RWPE2 (cell line): ENCODE data around the gene KCNJ15.

Source experiments
- ATAC-seq: fragments of 200-7000 bp; cut with Tn5 transposase; 3 replicates; pipeline ENCODE4 v1.9.1; 2021; ENCODE audit warnings: low read depth
- DNase-seq: peaks from one replicate; pipeline ENCODE4 v3.0.0-alpha.2; 2020; ENCODE audit warnings: low spot score
- H3K27ac ChIP-seq: fragments of 450-650 bp; 2 replicates; pipeline ENCODE4 v1.5.1; 2017; ENCODE audit warnings: mild to moderate bottlenecking; ENCODE audit not compliant: poor library complexity, severe bottlenecking
- H3K27me3 ChIP-seq: fragments of 250-450 bp; sonication (Bioruptor Pico); 2 replicates; pipeline ENCODE4 v1.5.1; 2021; ENCODE audit warnings: mild to moderate bottlenecking, moderate library complexity; ENCODE audit not compliant: insufficient read depth, poor library complexity, severe bottlenecking
- H3K36me3 ChIP-seq: fragments of 250-450 bp; sonication (Bioruptor Pico); 2 replicates; pipeline ENCODE4 v1.5.1; 2020; ENCODE audit warnings: low read depth, mild to moderate bottlenecking, moderate library complexity
- H3K4me1 ChIP-seq: fragments of 250-450 bp; sonication (Bioruptor Pico); 2 replicates; pipeline ENCODE4 v1.5.1; 2021; ENCODE audit warnings: mild to moderate bottlenecking, moderate library complexity; ENCODE audit not compliant: insufficient read depth, poor library complexity, severe bottlenecking
- H3K4me3 ChIP-seq: fragments of 250-450 bp; sonication (Bioruptor Pico); 2 replicates; pipeline ENCODE4 v1.5.1; 2021; ENCODE audit warnings: mild to moderate bottlenecking, moderate library complexity; ENCODE audit not compliant: severe bottlenecking
- H3K9me3 ChIP-seq: fragments of 250-450 bp; sonication (Bioruptor Pico); 2 replicates; pipeline ENCODE4 v1.5.1; 2021; ENCODE audit warnings: mild to moderate bottlenecking, moderate library complexity; ENCODE audit not compliant: severe bottlenecking
- CTCF ChIP-seq: fragments of 450-650 bp; IDR thresholded peaks from one replicate; pipeline ENCODE4 v1.5.1; 2017; ENCODE audit warnings: mild to moderate bottlenecking, moderate library complexity; ENCODE audit not compliant: poor library complexity, severe bottlenecking

Gene KCNJ15

DNA sequence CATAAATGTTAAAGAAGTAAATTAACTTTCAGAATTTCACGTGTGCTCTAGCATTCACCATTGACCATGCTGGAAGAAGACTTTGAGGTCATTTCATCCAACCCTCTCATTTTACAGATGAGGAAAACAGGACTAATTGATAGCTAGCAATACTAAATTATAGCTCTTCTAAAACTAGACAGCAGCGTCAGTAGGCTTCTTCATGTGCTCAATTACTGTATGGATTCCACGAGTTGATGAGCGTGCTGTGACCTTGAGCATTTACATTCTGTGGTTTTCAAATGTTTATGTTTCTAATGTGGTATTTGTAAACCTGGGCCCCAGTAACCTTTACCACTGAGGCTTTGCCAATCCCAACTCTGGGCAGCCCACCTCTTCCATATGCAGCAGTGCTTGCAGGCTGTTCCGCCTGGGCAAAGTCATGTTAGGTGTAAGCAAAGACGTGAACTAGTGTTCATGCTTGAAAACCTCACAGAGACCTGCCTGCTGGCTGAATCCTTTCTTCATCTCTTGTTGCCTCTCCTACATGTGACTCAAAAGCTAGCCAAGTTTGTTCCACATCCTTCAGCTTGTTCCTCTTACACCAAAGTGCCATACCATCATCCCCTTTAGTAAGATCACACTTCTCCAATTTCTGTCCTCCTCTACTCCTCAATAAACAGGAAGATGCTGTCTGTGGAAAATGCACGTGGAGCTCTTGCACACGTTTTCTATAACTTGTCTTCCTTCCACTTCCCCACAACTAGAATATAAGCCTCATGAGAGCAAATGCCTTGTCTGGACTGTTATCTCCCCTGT lies 17.2 kb downstream of the KCNJ15 start:
- no peaks in the 10 kb centered on the region for H3K27me3 ChIP-seq
- no peak for DNase-seq
- peaks cover 40% of the 10 kb centered on the region for H3K4me1 ChIP-seq
- ATAC-seq = no peak
- peaks cover 8% of the 10 kb centered on the region for H3K36me3 ChIP-seq
- peak overlapping the region; percentile 98 for H3K27ac ChIP-seq
- no peak for TF ChIP-seq CTCF
- no peak overlapping the region for H3K4me3 ChIP-seq
- H3K9me3 ChIP-seq = peaks cover 3% of the 10 kb centered on the region

- peak; percentile 91 for ATAC-seq
Measured at GRCh38 chr21:38277501-38278131, 20.8 kb downstream of the KCNJ15 start.

DNA sequence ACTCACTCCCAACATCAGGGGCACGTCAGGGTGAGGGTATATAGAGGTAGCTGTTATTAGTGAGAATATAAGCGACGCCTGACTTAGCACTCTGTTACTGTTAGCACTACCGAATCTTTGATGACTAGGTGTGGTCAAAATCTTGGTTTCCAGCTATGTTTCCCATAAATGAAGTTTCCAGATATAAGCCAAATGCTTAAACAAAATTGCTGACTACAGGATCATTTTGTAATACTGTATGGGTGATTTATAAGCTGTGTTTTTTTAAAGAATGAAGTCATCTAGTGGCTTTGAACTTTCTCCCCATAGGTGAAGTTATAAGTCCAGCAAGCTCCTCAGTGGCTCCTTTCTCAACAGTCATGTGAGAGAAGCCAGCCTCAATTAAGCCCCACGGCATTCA lies 23.7 kb downstream of the KCNJ15 start:
- Histone ChIP-seq H3K36me3 (peaks cover 8% of the 10 kb centered on the region), H3K27ac (peak overlapping the region; percentile 98), H3K27me3 (no peaks in the 10 kb centered on the region), H3K4me3 (no peak overlapping the region), H3K9me3 (peaks cover 3% of the 10 kb centered on the region), H3K4me1 (peaks cover 39% of the 10 kb centered on the region)
- no peak for DNase-seq
- no peak for TF ChIP-seq CTCF
- no peak for ATAC-seq

More at GRCh38 chr21:38277501-38278131, 20.8 kb downstream of the KCNJ15 start:
- Histone ChIP-seq H3K27me3 (no peaks in the 10 kb centered on the region), H3K4me3 (no peak overlapping the region), H3K36me3 (peaks cover 8% of the 10 kb centered on the region), H3K9me3 (peaks cover 3% of the 10 kb centered on the region), H3K4me1 (peaks cover 35% of the 10 kb centered on the region), H3K27ac (peak overlapping the region; percentile 98)
- DNase-seq = peak; percentile 90
- no peak for TF ChIP-seq CTCF

DNA sequence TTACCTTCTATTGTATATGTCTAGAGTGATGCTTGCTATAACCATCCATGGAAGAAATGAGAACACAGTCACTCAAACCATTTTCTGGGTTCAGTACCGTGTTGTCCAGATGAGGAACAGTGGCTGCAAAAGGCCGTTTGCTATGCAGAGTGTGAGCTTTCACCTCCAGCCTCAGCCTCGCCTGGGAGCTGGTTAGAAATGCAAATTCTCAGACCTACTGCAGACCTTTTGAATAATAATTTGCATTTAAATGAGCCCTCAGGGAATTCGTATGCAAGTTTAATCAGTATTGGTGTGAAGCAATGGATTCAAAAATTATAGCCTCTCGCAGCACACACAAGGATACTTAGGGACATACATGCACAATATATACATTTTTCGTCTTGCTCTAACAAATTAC lies 24.1 kb downstream of the KCNJ15 start:
- no peak for ATAC-seq
- peaks cover 3% of the 10 kb centered on the region for H3K9me3 ChIP-seq
- no peaks in the 10 kb centered on the region for H3K27me3 ChIP-seq
- peak overlapping the region; percentile 98 for H3K27ac ChIP-seq
- no peak for TF ChIP-seq CTCF
- peaks cover 7% of the 10 kb centered on the region for H3K36me3 ChIP-seq
- no peak overlapping the region for H3K4me3 ChIP-seq
- H3K4me1 ChIP-seq = peaks cover 38% of the 10 kb centered on the region
- DNase-seq = no peak
